ENCODE results near the gene PARP8.
"Not testable (repeated sequence)": the region's sequence is repeated elsewhere in the genome, so short reads cannot be mapped to it uniquely, and the experiment has no call there.

Gene PARP8

DNA sequence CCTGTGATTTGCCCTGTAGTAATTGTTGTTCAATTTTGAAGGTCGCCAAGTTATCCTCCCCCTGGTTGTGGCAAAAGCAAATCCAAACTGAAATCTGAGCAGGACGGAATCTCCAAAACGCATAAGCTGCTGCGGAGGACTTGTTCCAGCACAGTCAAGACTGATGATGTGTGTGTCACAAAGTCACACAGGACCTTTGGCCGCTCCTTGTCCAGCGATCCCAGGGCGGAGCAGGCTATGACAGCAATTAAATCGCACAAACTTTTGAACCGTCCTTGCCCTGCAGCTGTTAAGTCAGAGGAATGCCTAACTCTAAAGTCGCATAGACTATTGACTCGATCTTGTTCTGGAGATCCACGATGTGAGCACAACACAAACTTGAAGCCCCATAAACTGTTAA, 128.4 kb downstream of the PARP8 start:
- intact Hi-C loops (cut with micrococcal nuclease) = no loop called here
- H3K4me1 Mint-ChIP-seq (ENCODE audit: low read depth) = no peaks in the 10 kb centered on the region
- H3K27me3 Mint-ChIP-seq = no peaks in the 10 kb centered on the region
- H3K27ac Mint-ChIP-seq = no peak overlapping the region
- H3K4me3 Mint-ChIP-seq = no peak overlapping the region
- H3K9me3 Mint-ChIP-seq = no peaks in the 10 kb centered on the region
- peaks cover 74% of the 10 kb centered on the region for H3K36me3 Mint-ChIP-seq (ENCODE audit: low read depth)

DNA sequence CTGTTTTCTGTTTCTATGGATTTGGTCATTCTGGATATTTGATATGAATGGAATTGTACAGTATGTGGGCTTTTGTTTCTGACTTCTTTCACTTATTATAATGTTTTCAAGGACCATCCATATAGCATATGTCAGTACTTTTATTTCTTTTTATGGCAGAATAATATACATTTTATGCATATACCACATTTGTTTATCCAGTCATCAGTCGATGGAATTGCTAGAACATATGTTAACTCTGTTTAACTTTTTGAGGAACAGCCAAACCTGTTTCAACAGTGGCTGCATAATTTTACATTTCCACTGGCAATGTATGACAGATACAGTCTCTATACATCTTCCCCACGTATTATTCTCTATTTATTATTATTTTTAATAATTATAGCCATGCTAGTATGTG, 131.6 kb downstream of the PARP8 start:
- H3K9me3 Mint-ChIP-seq = peaks cover 6% of the 10 kb centered on the region
- H3K27ac Mint-ChIP-seq = no peak overlapping the region
- intact Hi-C loops (cut with micrococcal nuclease) = no loop called here
- peaks cover 86% of the 10 kb centered on the region for H3K36me3 Mint-ChIP-seq (ENCODE audit: low read depth)
- no peaks in the 10 kb centered on the region for H3K4me1 Mint-ChIP-seq (ENCODE audit: low read depth)
- H3K27me3 Mint-ChIP-seq = no peaks in the 10 kb centered on the region
- H3K4me3 Mint-ChIP-seq = no peak overlapping the region

- Mint-ChIP-seq H3K4me1 (ENCODE audit: low read depth) (no peaks in the 10 kb centered on the region), H3K27ac (no peak overlapping the region)
These were observed 133.2 kb downstream of the PARP8 start for GRCh38 chr5:50799596-50799995.

DNA sequence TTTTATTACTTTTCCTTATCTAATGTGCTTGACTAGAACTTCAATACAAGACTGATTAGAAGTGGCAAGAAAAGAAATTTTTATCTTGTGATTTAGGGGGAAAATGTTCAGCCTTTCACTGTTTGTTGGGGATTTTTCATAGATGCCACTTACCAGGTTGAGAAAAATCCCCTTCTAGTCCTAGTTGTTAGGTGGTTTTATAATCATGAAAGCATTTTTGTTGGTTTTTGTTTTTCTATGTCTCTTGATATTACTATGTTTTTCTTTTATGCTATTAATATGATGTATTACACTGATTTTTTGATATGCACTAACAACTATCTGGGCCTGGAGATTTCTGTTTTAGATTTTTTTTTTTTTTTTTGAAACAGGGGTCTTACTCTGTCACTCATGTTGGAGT, 134.0 kb downstream of the PARP8 start:
- H3K4me3 Mint-ChIP-seq = no peak overlapping the region
- no peaks in the 10 kb centered on the region for H3K27me3 Mint-ChIP-seq
- H3K9me3 Mint-ChIP-seq = peaks cover 13% of the 10 kb centered on the region
- peaks cover 83% of the 10 kb centered on the region for H3K36me3 Mint-ChIP-seq (ENCODE audit: low read depth)
- no peak overlapping the region for H3K27ac Mint-ChIP-seq
- H3K4me1 Mint-ChIP-seq (ENCODE audit: low read depth) = no peaks in the 10 kb centered on the region
- intact Hi-C loops (cut with micrococcal nuclease) = no loop called here

More at GRCh38 chr5:50799596-50799995, 133.2 kb downstream of the PARP8 start:
- intact Hi-C loops (cut with micrococcal nuclease) = no loop called here
- peaks cover 91% of the 10 kb centered on the region for H3K36me3 Mint-ChIP-seq (ENCODE audit: low read depth)
- H3K4me3 Mint-ChIP-seq = no peak overlapping the region
- H3K9me3 Mint-ChIP-seq = peaks cover 13% of the 10 kb centered on the region
- no peaks in the 10 kb centered on the region for H3K27me3 Mint-ChIP-seq

- H3K27ac Mint-ChIP-seq = peak overlapping the region; percentile 30
- H3K36me3 Mint-ChIP-seq (ENCODE audit: low read depth) = peaks cover 64% of the 10 kb centered on the region
These were observed 141.2 kb downstream of the PARP8 start for GRCh38 chr5:50807661-50808060.

DNA sequence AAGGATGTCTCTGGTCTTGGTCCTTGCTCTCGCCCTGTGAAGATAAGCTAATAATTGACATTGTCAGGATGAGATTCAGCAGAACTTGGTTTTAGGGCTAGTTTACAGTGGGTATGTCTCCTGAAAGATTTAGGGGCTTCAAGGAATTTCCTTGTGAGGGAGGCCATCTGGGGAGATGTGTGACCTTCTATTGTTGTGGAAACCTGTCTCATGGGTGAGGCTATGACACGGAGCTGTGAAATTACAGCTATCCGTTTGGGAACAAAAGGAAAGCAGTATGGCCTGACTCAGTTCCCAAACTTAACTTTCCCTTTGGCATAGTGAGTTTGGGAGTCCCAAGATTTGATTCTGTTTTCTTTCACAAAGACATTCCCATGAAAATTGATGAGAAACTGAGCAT, 142.0 kb downstream of the PARP8 start:
- Mint-ChIP-seq H3K9me3 (peaks cover 12% of the 10 kb centered on the region), H3K36me3 (ENCODE audit: low read depth) (peaks cover 56% of the 10 kb centered on the region), H3K4me1 (ENCODE audit: low read depth) (peaks cover 9% of the 10 kb centered on the region), H3K4me3 (no peak overlapping the region), H3K27me3 (no peaks in the 10 kb centered on the region), H3K27ac (peak overlapping the region; percentile 30)
- intact Hi-C loops (cut with micrococcal nuclease) = no loop called here

More at GRCh38 chr5:50807661-50808060, 141.2 kb downstream of the PARP8 start:
- H3K4me3 Mint-ChIP-seq = no peak overlapping the region
- no peaks in the 10 kb centered on the region for H3K27me3 Mint-ChIP-seq
- peaks cover 9% of the 10 kb centered on the region for H3K4me1 Mint-ChIP-seq (ENCODE audit: low read depth)
- intact Hi-C loops (cut with micrococcal nuclease) = no loop called here
- H3K9me3 Mint-ChIP-seq = peaks cover 19% of the 10 kb centered on the region

- intact Hi-C loops (cut with micrococcal nuclease) = not testable (repeated sequence)
These were observed 145.3 kb downstream of the PARP8 start for GRCh38 chr5:50811746-50812145.

DNA sequence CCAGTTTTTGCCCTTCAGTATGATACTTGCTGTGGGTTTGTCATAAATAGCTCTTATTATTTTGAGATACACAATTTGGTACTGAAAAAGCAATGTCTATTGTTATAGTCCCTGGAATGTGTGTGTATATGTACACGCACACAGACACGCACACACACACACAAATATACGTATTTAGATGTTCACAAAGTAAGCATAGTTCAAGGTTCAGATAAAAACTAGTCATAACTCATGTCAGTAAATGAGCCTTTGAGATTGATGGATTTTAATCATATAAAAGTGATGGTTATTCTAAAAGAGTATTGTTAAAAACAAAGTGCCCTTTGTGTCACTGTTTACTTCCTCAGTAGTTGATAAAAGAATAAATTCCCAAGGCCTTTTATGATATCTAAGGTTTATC, 147.3 kb downstream of the PARP8 start:
- H3K27me3 Mint-ChIP-seq = no peaks in the 10 kb centered on the region
- H3K27ac Mint-ChIP-seq = no peak overlapping the region
- H3K9me3 Mint-ChIP-seq = peaks cover 8% of the 10 kb centered on the region
- peaks cover 53% of the 10 kb centered on the region for H3K36me3 Mint-ChIP-seq (ENCODE audit: low read depth)
- H3K4me1 Mint-ChIP-seq (ENCODE audit: low read depth) = no peaks in the 10 kb centered on the region
- intact Hi-C loops (cut with micrococcal nuclease) = no loop called here
- H3K4me3 Mint-ChIP-seq = no peak overlapping the region

More at GRCh38 chr5:50811746-50812145, 145.3 kb downstream of the PARP8 start:
- H3K4me1 Mint-ChIP-seq (ENCODE audit: low read depth); H3K4me3 Mint-ChIP-seq; H3K27me3 Mint-ChIP-seq; H3K9me3 Mint-ChIP-seq; H3K27ac Mint-ChIP-seq: not testable (repeated sequence)
- peaks cover 58% of the 10 kb centered on the region for H3K36me3 Mint-ChIP-seq (ENCODE audit: low read depth)

- Mint-ChIP-seq H3K27ac (no peak overlapping the region), H3K4me3 (no peak overlapping the region), H3K9me3 (peaks cover 8% of the 10 kb centered on the region), H3K4me1 (ENCODE audit: low read depth) (no peaks in the 10 kb centered on the region), H3K36me3 (ENCODE audit: low read depth) (peaks cover 54% of the 10 kb centered on the region), H3K27me3 (no peaks in the 10 kb centered on the region)
- intact Hi-C loops (cut with micrococcal nuclease) = no loop called here
These were observed 148.1 kb downstream of the PARP8 start for GRCh38 chr5:50814556-50814955.

DNA sequence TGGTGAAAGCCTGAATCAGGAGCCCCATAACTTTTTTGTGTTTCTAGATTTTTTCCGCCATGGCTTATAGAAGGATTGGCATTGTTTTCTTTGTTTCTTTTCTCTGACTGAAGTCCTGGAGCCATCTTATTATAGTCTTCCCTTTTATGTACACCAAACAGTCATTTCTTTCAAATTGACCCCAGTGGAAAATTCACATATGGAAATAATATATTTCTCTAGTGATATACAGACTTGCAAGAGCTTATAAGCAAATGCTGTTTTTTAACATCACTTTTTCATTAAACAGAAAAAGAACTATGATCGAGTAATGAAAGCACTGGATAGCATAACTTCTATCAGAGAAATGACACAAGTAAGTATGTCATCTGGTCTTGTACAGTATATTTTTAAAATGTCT, 155.6 kb downstream of the PARP8 start:
- H3K4me3 Mint-ChIP-seq = no peak overlapping the region
- no peaks in the 10 kb centered on the region for H3K9me3 Mint-ChIP-seq
- H3K36me3 Mint-ChIP-seq (ENCODE audit: low read depth) = peaks cover 82% of the 10 kb centered on the region
- no peaks in the 10 kb centered on the region for H3K27me3 Mint-ChIP-seq
- intact Hi-C loops (cut with micrococcal nuclease) = no loop called here
- H3K27ac Mint-ChIP-seq = no peak overlapping the region
- H3K4me1 Mint-ChIP-seq (ENCODE audit: low read depth) = peaks cover 4% of the 10 kb centered on the region

DNA sequence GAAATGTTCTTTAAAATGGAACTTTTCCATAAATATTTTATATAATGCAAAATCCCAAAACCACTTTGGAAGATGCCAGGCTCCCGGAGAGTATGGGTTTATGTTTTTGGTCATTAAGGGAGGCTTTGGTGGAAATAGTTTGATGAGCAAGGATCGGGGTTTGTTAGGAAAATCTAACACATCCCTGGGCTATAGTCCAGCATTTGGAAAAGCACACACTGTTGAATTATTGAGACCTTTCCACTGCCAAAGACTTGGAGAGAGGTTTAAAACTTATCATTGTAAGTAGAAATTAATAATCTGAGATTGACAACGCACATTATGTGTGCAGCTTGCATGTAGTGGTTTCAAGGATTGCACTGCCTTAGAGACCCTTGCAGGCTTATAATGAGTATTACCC, 156.3 kb downstream of the PARP8 start:
- Mint-ChIP-seq H3K27me3 (no peaks in the 10 kb centered on the region), H3K9me3 (no peaks in the 10 kb centered on the region), H3K4me1 (ENCODE audit: low read depth) (peaks cover 5% of the 10 kb centered on the region), H3K36me3 (ENCODE audit: low read depth) (peaks cover 77% of the 10 kb centered on the region), H3K27ac (no peak overlapping the region), H3K4me3 (no peak overlapping the region)
- intact Hi-C loops (cut with micrococcal nuclease) = no loop called here

- Mint-ChIP-seq H3K9me3 (no peaks in the 10 kb centered on the region), H3K4me3 (no peak overlapping the region), H3K27me3 (no peaks in the 10 kb centered on the region), H3K27ac (no peak overlapping the region), H3K4me1 (ENCODE audit: low read depth) (peaks cover 13% of the 10 kb centered on the region), H3K36me3 (ENCODE audit: low read depth) (peaks cover 78% of the 10 kb centered on the region)
- intact Hi-C loops (cut with micrococcal nuclease) = no loop called here
These were observed 157.1 kb downstream of the PARP8 start for GRCh38 chr5:50823568-50823967.

DNA sequence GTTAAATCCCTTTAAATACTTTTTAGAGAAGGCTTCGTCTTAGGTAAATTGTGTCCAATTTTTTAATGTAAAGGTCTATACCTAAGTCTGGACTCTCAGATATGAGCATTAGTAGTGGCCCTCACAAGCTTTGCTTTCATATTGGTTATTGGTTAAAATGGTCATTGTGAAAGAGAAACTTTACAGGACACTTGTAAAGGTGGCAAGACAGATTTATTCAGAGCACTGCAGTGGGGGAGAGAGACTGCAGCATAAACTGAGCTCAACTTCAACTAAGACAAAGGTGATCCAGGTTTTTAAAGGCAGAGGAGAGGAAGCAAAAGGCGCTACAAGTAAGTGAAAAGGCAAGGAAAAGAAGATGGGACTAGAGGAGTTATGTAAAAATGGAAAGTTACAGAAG, 157.7 kb downstream of the PARP8 start:
- H3K4me3 Mint-ChIP-seq = no peak overlapping the region
- H3K27ac Mint-ChIP-seq = peak overlapping the region; percentile 0
- intact Hi-C loops (cut with micrococcal nuclease) = no loop called here
- peaks cover 14% of the 10 kb centered on the region for H3K4me1 Mint-ChIP-seq (ENCODE audit: low read depth)
- H3K36me3 Mint-ChIP-seq (ENCODE audit: low read depth) = peaks cover 83% of the 10 kb centered on the region
- no peaks in the 10 kb centered on the region for H3K9me3 Mint-ChIP-seq
- H3K27me3 Mint-ChIP-seq = no peaks in the 10 kb centered on the region

DNA sequence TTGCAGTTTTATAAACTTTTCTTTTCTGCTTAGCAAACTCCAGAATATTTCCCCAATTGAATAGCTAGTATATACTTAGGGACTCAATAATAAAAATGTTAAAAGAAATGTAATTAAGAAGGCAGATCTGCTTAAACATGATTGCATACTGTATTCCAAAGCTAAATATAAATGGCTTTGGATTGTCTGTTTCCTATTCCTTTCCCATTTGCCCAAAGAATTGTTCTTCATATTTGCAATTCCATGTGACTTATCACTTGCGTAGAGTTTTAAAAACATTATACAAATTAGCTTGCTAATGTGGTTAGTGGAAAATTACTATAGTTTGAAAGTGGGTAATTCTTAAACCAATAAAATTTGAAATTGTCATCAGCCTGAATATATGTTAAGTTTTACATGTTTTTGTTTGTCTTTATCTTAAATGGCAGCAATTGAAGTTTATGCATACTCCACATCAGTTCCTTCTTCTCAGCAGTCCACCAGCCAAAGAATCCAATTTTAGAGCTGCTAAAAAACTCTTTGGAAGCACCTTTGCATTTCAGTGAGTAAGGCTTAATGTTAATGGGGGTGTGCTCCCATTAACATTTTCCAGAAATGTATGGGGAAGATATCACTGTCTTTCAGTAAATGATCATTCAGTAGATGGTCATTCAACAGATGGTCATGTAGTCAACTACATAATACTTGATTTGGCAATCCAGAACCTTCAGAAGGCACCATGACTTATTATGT, 161.2 kb downstream of the PARP8 start:
- Mint-ChIP-seq H3K36me3 (ENCODE audit: low read depth) (peaks cover 88% of the 10 kb centered on the region), H3K9me3 (no peaks in the 10 kb centered on the region), H3K27ac (peak overlapping the region; percentile 55), H3K4me3 (no peak overlapping the region), H3K4me1 (ENCODE audit: low read depth) (peaks cover 14% of the 10 kb centered on the region), H3K27me3 (no peaks in the 10 kb centered on the region)
- intact Hi-C loops (cut with micrococcal nuclease) = no loop called here

GRCh38 chr5:50829023-50829422, 162.6 kb downstream of the PARP8 start:
- peaks cover 14% of the 10 kb centered on the region for H3K4me1 Mint-ChIP-seq (ENCODE audit: low read depth)
- peaks cover 83% of the 10 kb centered on the region for H3K36me3 Mint-ChIP-seq (ENCODE audit: low read depth)
- intact Hi-C loops (cut with micrococcal nuclease) = no loop called here
- H3K27ac Mint-ChIP-seq = no peak overlapping the region
- no peaks in the 10 kb centered on the region for H3K27me3 Mint-ChIP-seq
- H3K9me3 Mint-ChIP-seq = no peaks in the 10 kb centered on the region
- H3K4me3 Mint-ChIP-seq = no peak overlapping the region
